Caco-2 (cell line): ENCODE measurements around the gene DCP2. TPM values are rescaled to one million over a fixed set of nuclear protein-coding genes. Genes with fewer than 3 reads are reported as not detected.

Source experiments
- BruUV-seq: library from RNA; stranded (reverse); fragments of 400-500 nt; replicated peaks from 2 replicates; lab custom pipeline; 2021; lab: Mats Ljungman, UMichigan
- CTCF ChIA-PET: fragments of 300-600 bp; sonication (Branson Sonifier 250); formaldehyde crosslinking; loops from one replicate; lab custom pipeline; 2022; ENCODE audit warnings: antibody characterized with exemption; lab: Charles Lee
- POLR2A ChIA-PET: fragments of 300-600 bp; sonication (Branson Sonifier 250); formaldehyde crosslinking; loops from one replicate; lab custom pipeline; 2022; ENCODE audit warnings: antibody characterized with exemption; lab: Charles Lee
- DNase-seq, 2 experiments: peaks; one replicate each; pipeline versions ENCODE4 v3.0.0 to v3.0.0-alpha.2; 2020 to 2022
- H3K27me3 ChIP-seq: replicated peaks from 2 replicates; pipeline ENCODE4 v1.6.0; 2011; ENCODE audit warnings: low read length; ENCODE audit not compliant: control insufficient read depth, insufficient read depth
- H3K36me3 ChIP-seq: 2 replicates; pipeline ENCODE4 v1.5.1; 2011; ENCODE audit warnings: low read length; ENCODE audit not compliant: control insufficient read depth, insufficient read depth
- H3K4me1 ChIP-seq: fragments of 250-450 bp; sonication (Bioruptor Pico); 2 replicates; pipeline ENCODE4 v1.5.1; 2020; ENCODE audit warnings: mild to moderate bottlenecking
- H3K4me3 ChIP-seq: 2 replicates; pipeline ENCODE4 v1.5.1; 2011; ENCODE audit warnings: low read depth, mild to moderate bottlenecking, control low read depth, low read length
- H3K9me3 ChIP-seq: fragments of 250-450 bp; sonication (Bioruptor Pico); 2 replicates; pipeline ENCODE4 v1.5.1; 2020; ENCODE audit warnings: mild to moderate bottlenecking, moderate library complexity
- H3K27ac Mint-ChIP-seq: one replicate; pipeline ENCODE4 v1.8.0; 2022; ENCODE audit warnings: mixed read lengths; ENCODE audit not compliant: unreplicated experiment
- H3K27me3 Mint-ChIP-seq: one replicate; pipeline ENCODE4 v1.8.0; 2022; ENCODE audit warnings: mixed read lengths; ENCODE audit not compliant: insufficient read depth, unreplicated experiment
- H3K36me3 Mint-ChIP-seq: one replicate; pipeline ENCODE4 v1.8.0; 2022; ENCODE audit warnings: mild to moderate bottlenecking, mixed read lengths; ENCODE audit not compliant: insufficient read depth, unreplicated experiment
- H3K4me1 Mint-ChIP-seq: one replicate; pipeline ENCODE4 v1.8.0; 2022; ENCODE audit warnings: low read depth, mixed read lengths; ENCODE audit not compliant: unreplicated experiment
- H3K4me3 Mint-ChIP-seq: one replicate; pipeline ENCODE4 v1.8.0; 2022; ENCODE audit warnings: mild to moderate bottlenecking, moderate library complexity, mixed read lengths; ENCODE audit not compliant: unreplicated experiment
- H3K9me3 Mint-ChIP-seq: one replicate; pipeline ENCODE4 v1.8.0; 2022; ENCODE audit warnings: mixed read lengths; ENCODE audit not compliant: unreplicated experiment
- CTCF ChIP-seq, 2 experiments: fragments of 200-600 bp in 1 of 2; IDR thresholded peaks; 1 replicate in 1 of 2; 2 replicates in 1 of 2; pipeline versions ENCODE4 v1.5.1 to v1.8.0; 2011 to 2022; ENCODE audit warnings: antibody characterized with exemption in 1 of 2, control low read depth in 1 of 2, inconsistent platforms in 1 of 2, low read depth in 1 of 2, low read length in 1 of 2, mild to moderate bottlenecking in 1 of 2, moderate library complexity in 1 of 2; ENCODE audit not compliant: insufficient read depth in 1 of 2, severe bottlenecking in 1 of 2, unreplicated experiment in 1 of 2
- intact Hi-C: fragments of 100-400 bp; cut with micrococcal nuclease; formaldehyde crosslinking; loops from one replicate; pipeline ENCODE4 v1.10.0; 2022; ENCODE audit not compliant: unreplicated experiment
- total RNA-seq: library from RNA; stranded (reverse); gene quantifications from 2 replicates; pipeline ENCODE4 v1.2.3, GENCODE V29; 2022

Gene DCP2
- total RNA-seq, 1 experiment from 2014 or later, result 149 TPM

- no TSS peak for BruUV-seq
- no peaks in the 10 kb centered on the region for H3K36me3 ChIP-seq
- CTCF ChIA-PET, result interaction anchor here (0.7 kb wide), 1 partner anchor 72 kb away, joined by 13 read pairs; no protein-coding TSS in a partner anchor
- intact Hi-C loops, result no loop called here
- no peak for TF ChIP-seq CTCF (IDR thresholded peaks at IDR 0.05; ENCODE audit: insufficient read depth in 1 of 2, low read depth in 1 of 2, low read length in 1 of 2, severe bottlenecking in 1 of 2, unreplicated experiment in 1 of 2)
- Mint-ChIP-seq H3K36me3 (no peaks in the 10 kb centered on the region), H3K27ac (no peak overlapping the region), H3K4me1 (no peaks in the 10 kb centered on the region), H3K9me3 (peaks cover 12% of the 10 kb centered on the region), H3K27me3 (no peaks in the 10 kb centered on the region), H3K4me3 (no peak overlapping the region)
- no peak for DNase-seq
- no peaks in the 10 kb centered on the region for H3K27me3 ChIP-seq
- peaks cover 7% of the 10 kb centered on the region; the same call in 1 of the 2 replicates for H3K9me3 ChIP-seq
- H3K4me1 ChIP-seq, result no peaks in the 10 kb centered on the region
- POLR2A ChIA-PET, result no interaction called here
- H3K4me3 ChIP-seq, result no peak overlapping the region
Observed at GRCh38 chr5:112951124-112951702, 25.4 kb upstream of the DCP2 start.

GRCh38 chr5:112956606-112957005 is 20.0 kb upstream of the DCP2 start:
- CTCF ChIA-PET, result no interaction called here
- intact Hi-C loops, result no loop called here
- H3K27me3 Mint-ChIP-seq, result no peaks in the 10 kb centered on the region
- Histone ChIP-seq H3K4me3 (no peak overlapping the region), H3K36me3 (no peaks in the 10 kb centered on the region), H3K27me3 (no peaks in the 10 kb centered on the region), H3K9me3 (peaks cover 7% of the 10 kb centered on the region; the same call in 1 of the 2 replicates), H3K4me1 (0 out of 2 replicates have a peak, but pooled peaks cover 4% of the 10 kb centered on the region)
- BruUV-seq, result no TSS peak
- TF ChIP-seq CTCF (IDR thresholded peaks at IDR 0.05; ENCODE audit: insufficient read depth in 1 of 2, low read depth in 1 of 2, low read length in 1 of 2, severe bottlenecking in 1 of 2, unreplicated experiment in 1 of 2), result no peak
- H3K4me1 Mint-ChIP-seq, result peaks cover 18% of the 10 kb centered on the region
- POLR2A ChIA-PET, result no interaction called here
- H3K4me3 Mint-ChIP-seq, result no peak overlapping the region
- H3K36me3 Mint-ChIP-seq, result no peaks in the 10 kb centered on the region
- peaks cover 12% of the 10 kb centered on the region for H3K9me3 Mint-ChIP-seq
- no peak overlapping the region for H3K27ac Mint-ChIP-seq
- DNase-seq, result no peak

- Histone ChIP-seq H3K4me3 (no peak overlapping the region), H3K27me3 (no peaks in the 10 kb centered on the region), H3K4me1 (0 out of 2 replicates have a peak, but pooled peaks cover 4% of the 10 kb centered on the region), H3K9me3 (peaks cover 7% of the 10 kb centered on the region; the same call in 1 of the 2 replicates), H3K36me3 (no peaks in the 10 kb centered on the region)
- intact Hi-C loops, result no loop called here
- DNase-seq, result no peak
- Mint-ChIP-seq H3K27ac (no peak overlapping the region), H3K9me3 (peaks cover 12% of the 10 kb centered on the region), H3K4me3 (no peak overlapping the region), H3K27me3 (no peaks in the 10 kb centered on the region), H3K36me3 (no peaks in the 10 kb centered on the region), H3K4me1 (peaks cover 18% of the 10 kb centered on the region)
- no TSS peak for BruUV-seq
- ChIA-PET POLR2A (no interaction called here), CTCF (no interaction called here)
- TF ChIP-seq CTCF (IDR thresholded peaks at IDR 0.05; ENCODE audit: insufficient read depth in 1 of 2, low read depth in 1 of 2, low read length in 1 of 2, severe bottlenecking in 1 of 2, unreplicated experiment in 1 of 2), result no peak
Observed at GRCh38 chr5:112957036-112957808, 19.4 kb upstream of the DCP2 start.
